Fibroblast of villous mesenchyme (primary cell): ENCODE data around the gene CD109. TPM values are rescaled to one million over a fixed set of nuclear protein-coding genes. Genes with fewer than 3 reads are reported as not detected.
A peak's percentile ranks its signal among the peaks of the same experiment; 100 is the strongest.

Source experiments
- DNase-seq: peaks from one replicate; pipeline ENCODE4 v3.0.0-alpha.2; 2010; ENCODE audit warnings: low read depth
- H3K4me3 ChIP-seq: 2 replicates; pipeline ENCODE4 v1.5.1; 2011; ENCODE audit warnings: low read depth, mild to moderate bottlenecking, low read length
- CTCF ChIP-seq: IDR thresholded peaks from 2 replicates; pipeline ENCODE4 v1.5.1; 2012; ENCODE audit warnings: low read depth, mild to moderate bottlenecking, low read length; ENCODE audit not compliant: insufficient read depth
- total RNA-seq: library from RNA; depleted of rRNA; stranded (reverse); fragments of >200 nt; gene quantifications from 2 replicates; pipeline ENCODE4 v1.2.3, GENCODE V29; 2012

The CD109 gene
- total RNA-seq, 1 donor: 27.2 TPM

GRCh38 chr6:73688351-73688750 lies 7.7 kb upstream of the CD109 start:
- no peak for DNase-seq
- H3K4me3 ChIP-seq: no peak overlapping the region
- no peak for TF ChIP-seq CTCF

- H3K4me3 ChIP-seq: no peak overlapping the region
- TF ChIP-seq CTCF: no peak
- DNase-seq: no peak
These were observed 5.9 kb upstream of the CD109 start for GRCh38 chr6:73690056-73690455.

DNA sequence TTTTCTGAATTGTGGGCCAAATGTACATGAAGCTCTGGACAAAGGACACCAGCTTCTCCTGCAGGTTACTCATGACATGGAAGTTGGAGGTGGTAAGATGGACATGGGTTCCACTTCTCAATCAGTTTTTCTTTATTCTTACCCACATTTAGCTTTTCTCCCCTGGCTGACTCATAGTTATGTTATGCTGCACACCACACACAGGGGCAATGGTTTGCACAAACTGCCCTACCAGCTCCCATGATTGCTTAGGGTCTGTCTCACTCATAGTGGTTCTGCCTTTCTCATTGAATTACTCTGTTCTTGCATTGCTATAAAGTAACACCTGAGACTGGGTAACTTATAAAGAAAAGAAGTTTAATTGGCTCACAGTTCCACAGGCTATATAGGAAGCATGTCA lies 4.5 kb upstream of the CD109 start:
- DNase-seq: no peak
- no peak for TF ChIP-seq CTCF
- H3K4me3 ChIP-seq: no peak overlapping the region

GRCh38 chr6:73694711-73695411 lies 1.1 kb upstream of the CD109 start:
- H3K4me3 ChIP-seq: peak overlapping the region; percentile 63
- DNase-seq: peak; percentile 49
- no peak for TF ChIP-seq CTCF

GRCh38 chr6:73696966-73697655 lies 1.1 kb downstream of the CD109 start:
- peak overlapping the region; percentile 63 for H3K4me3 ChIP-seq
- no peak for DNase-seq
- no peak for TF ChIP-seq CTCF

DNA sequence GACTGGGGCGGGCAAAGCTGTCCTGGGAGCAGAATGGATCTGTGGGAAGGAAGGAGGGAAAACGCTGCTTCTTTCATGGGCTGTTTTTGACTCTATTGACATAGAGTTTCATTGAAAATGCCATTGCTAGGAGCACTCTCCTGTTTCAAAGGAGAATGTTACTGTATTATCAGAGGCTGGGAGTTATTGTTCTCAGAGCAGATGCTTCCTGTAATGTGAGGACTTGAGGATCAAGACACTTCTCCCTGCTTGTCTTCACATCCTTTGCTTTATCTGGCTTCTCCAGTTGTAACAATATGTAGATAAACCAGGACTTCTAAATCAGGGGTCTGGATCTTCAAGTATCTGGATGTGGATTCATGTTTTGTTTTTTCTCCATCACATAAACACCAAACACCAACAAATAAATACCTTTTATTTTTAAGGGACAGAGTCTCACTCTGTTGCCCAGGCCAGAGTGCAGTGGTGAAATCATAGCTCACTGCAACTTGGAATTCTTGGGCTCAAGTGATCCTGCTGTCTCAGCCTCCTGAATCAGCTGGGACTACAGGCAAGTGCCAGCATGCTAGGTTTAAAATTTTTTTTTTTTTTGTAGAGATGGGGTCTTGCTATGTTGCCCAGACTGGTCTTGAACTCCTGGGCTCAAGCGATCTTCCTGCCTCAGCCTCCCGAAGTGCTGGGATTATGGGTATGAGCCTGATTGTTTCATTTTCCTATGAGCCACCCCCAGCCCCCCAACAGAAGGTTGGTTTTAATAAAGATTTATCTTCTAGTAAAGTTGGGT lies 3.9 kb downstream of the CD109 start:
- H3K4me3 ChIP-seq: no peak overlapping the region
- no peak for TF ChIP-seq CTCF
- no peak for DNase-seq
